Measurements from ENCODE around the gene P4HB.

GRCh38 chr17:81834831-81835267 lies 25.5 kb downstream of the P4HB start, which contains the start of gene PPP1R27:
- TF ChIP-seq, protein P1, sequence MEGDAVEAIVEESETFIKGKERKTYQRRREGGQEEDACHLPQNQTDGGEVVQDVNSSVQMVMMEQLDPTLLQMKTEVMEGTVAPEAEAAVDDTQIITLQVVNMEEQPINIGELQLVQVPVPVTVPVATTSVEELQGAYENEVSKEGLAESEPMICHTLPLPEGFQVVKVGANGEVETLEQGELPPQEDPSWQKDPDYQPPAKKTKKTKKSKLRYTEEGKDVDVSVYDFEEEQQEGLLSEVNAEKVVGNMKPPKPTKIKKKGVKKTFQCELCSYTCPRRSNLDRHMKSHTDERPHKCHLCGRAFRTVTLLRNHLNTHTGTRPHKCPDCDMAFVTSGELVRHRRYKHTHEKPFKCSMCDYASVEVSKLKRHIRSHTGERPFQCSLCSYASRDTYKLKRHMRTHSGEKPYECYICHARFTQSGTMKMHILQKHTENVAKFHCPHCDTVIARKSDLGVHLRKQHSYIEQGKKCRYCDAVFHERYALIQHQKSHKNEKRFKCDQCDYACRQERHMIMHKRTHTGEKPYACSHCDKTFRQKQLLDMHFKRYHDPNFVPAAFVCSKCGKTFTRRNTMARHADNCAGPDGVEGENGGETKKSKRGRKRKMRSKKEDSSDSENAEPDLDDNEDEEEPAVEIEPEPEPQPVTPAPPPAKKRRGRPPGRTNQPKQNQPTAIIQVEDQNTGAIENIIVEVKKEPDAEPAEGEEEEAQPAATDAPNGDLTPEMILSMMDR (IDR thresholded peaks at IDR 0.05 in 2 of 3, conservative IDR thresholded peaks at IDR 0.05 in 1 of 3; ENCODE audit: control insufficient read depth in 2 of 3, extremely low read depth in 1 of 3, insufficient read depth in 1 of 3, low read depth in 3 of 3, low read length in 3 of 3), result no peak
- no peak for TF ChIP-seq ZNF217 (IDR thresholded peaks at IDR 0.05)
- TF ChIP-seq, protein P2, sequence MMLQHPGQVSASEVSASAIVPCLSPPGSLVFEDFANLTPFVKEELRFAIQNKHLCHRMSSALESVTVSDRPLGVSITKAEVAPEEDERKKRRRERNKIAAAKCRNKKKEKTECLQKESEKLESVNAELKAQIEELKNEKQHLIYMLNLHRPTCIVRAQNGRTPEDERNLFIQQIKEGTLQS (IDR thresholded peaks at IDR 0.05; ENCODE audit: borderline replicate concordance, extremely low read depth, low read depth, low read length), result no peak
- TF ChIP-seq, protein P3, sequence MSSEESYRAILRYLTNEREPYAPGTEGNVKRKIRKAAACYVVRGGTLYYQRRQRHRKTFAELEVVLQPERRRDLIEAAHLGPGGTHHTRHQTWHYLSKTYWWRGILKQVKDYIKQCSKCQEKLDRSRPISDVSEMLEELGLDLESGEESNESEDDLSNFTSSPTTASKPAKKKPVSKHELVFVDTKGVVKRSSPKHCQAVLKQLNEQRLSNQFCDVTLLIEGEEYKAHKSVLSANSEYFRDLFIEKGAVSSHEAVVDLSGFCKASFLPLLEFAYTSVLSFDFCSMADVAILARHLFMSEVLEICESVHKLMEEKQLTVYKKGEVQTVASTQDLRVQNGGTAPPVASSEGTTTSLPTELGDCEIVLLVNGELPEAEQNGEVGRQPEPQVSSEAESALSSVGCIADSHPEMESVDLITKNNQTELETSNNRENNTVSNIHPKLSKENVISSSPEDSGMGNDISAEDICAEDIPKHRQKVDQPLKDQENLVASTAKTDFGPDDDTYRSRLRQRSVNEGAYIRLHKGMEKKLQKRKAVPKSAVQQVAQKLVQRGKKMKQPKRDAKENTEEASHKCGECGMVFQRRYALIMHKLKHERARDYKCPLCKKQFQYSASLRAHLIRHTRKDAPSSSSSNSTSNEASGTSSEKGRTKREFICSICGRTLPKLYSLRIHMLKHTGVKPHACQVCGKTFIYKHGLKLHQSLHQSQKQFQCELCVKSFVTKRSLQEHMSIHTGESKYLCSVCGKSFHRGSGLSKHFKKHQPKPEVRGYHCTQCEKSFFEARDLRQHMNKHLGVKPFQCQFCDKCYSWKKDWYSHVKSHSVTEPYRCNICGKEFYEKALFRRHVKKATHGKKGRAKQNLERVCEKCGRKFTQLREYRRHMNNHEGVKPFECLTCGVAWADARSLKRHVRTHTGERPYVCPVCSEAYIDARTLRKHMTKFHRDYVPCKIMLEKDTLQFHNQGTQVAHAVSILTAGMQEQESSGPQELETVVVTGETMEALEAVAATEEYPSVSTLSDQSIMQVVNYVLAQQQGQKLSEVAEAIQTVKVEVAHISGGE (CRISPR knock-in tag; IDR thresholded peaks at IDR 0.05), result no peak
- TF ChIP-seq POLR2A (IDR thresholded peaks at IDR 0.05; ENCODE audit: low read depth, low read length), result no peak; the same call in 1 of the 2 replicates
- no peak for TF ChIP-seq PRDM15 (CRISPR knock-in tag; IDR thresholded peaks at IDR 0.05)
